NCI-H1105 (cell line): Measurements from ENCODE around the gene WDR70.
"Not testable (repeated sequence)": the region's sequence is repeated elsewhere in the genome, so short reads cannot be mapped to it uniquely, and the experiment has no call there.

Source experiments
- DNase-seq: peaks from one replicate; lab custom pipeline; 2025; lab: John Stamatoyannopoulos, UW

The WDR70 gene

GRCh38 chr5:37454402-37455055 lies 75.4 kb downstream of the WDR70 start:
- not testable (repeated sequence) for DNase-seq

GRCh38 chr5:37463191-37464051 lies 84.3 kb downstream of the WDR70 start:
- DNase-seq: not testable (repeated sequence)

GRCh38 chr5:37464581-37464980 lies 85.5 kb downstream of the WDR70 start:
- not testable (repeated sequence) for DNase-seq

GRCh38 chr5:37469383-37469782 lies 90.3 kb downstream of the WDR70 start:
- not testable (repeated sequence) for DNase-seq

- no peak for DNase-seq
Observed at GRCh38 chr5:37471666-37472197, 92.6 kb downstream of the WDR70 start.

GRCh38 chr5:37477426-37477825 lies 98.3 kb downstream of the WDR70 start:
- DNase-seq: no peak

- DNase-seq: no peak
Observed at GRCh38 chr5:37478121-37478894, 99.2 kb downstream of the WDR70 start.

- DNase-seq: not testable (repeated sequence)
Observed at GRCh38 chr5:37481395-37481794, 102.3 kb downstream of the WDR70 start.

GRCh38 chr5:37490120-37490810 lies 111.1 kb downstream of the WDR70 start:
- no peak for DNase-seq

GRCh38 chr5:37490931-37491330 lies 111.8 kb downstream of the WDR70 start:
- no peak for DNase-seq

GRCh38 chr5:37492778-37493555 lies 113.8 kb downstream of the WDR70 start:
- no peak for DNase-seq

- no peak for DNase-seq
Observed at GRCh38 chr5:37494756-37495155, 115.6 kb downstream of the WDR70 start.

GRCh38 chr5:37495210-37495609 lies 116.1 kb downstream of the WDR70 start:
- DNase-seq: no peak

GRCh38 chr5:37495668-37496347 lies 116.7 kb downstream of the WDR70 start:
- DNase-seq: no peak

GRCh38 chr5:37496902-37497445 lies 117.9 kb downstream of the WDR70 start:
- DNase-seq: no peak

- no peak for DNase-seq
Observed at GRCh38 chr5:37501152-37501551, 122.0 kb downstream of the WDR70 start.

- DNase-seq: no peak
Observed at GRCh38 chr5:37506241-37506640, 127.1 kb downstream of the WDR70 start.

GRCh38 chr5:37506722-37507121 lies 127.6 kb downstream of the WDR70 start:
- no peak for DNase-seq

GRCh38 chr5:37511646-37512045 lies 132.5 kb downstream of the WDR70 start:
- DNase-seq: no peak

- no peak for DNase-seq
Observed at GRCh38 chr5:37514946-37515345, 135.8 kb downstream of the WDR70 start.
